Testis (tissue), 3 donors: ENCODE data around the gene IL32. TPM values are rescaled to one million over a fixed set of nuclear protein-coding genes. Genes with fewer than 3 reads are reported as not detected.

ENCODE experiments used
- DNase-seq: peaks from one replicate; pipeline ENCODE4 v3.0.0-alpha.2; 2019
- H3K27ac ChIP-seq, 2 donors: fragments of 200-600 bp; sonication (generic); one replicate each; pipeline ENCODE4 v1.5.1; 2019
- H3K27me3 ChIP-seq: fragments of 200-600 bp; sonication (generic); one replicate; pipeline ENCODE4 v1.5.1; 2019
- H3K36me3 ChIP-seq: fragments of 200-600 bp; sonication (generic); one replicate; pipeline ENCODE4 v1.5.1; 2017; ENCODE audit warnings: low read depth; ENCODE audit errors: missing control alignments
- H3K4me1 ChIP-seq: fragments of 200-600 bp; sonication (generic); one replicate; pipeline ENCODE4 v1.5.1; 2019
- H3K4me3 ChIP-seq, 2 donors: fragments of 200-600 bp; sonication (generic); one replicate each; pipeline ENCODE4 v1.5.1; 2017 to 2019
- H3K9me3 ChIP-seq: fragments of 200-600 bp; sonication (generic); one replicate; pipeline ENCODE4 v1.5.1; 2017
- CTCF ChIP-seq, 3 experiments: fragments of 450-650 bp in 2 of 3; fragments of 200-600 bp in 1 of 3; sonication (generic) in 1 of 3; IDR thresholded peaks; one replicate each; pipeline ENCODE4 v1.5.1; 2016 to 2019; ENCODE audit warnings: antibody characterized with exemption in 3 of 3, mild to moderate bottlenecking in 2 of 3, moderate library complexity in 1 of 3
- POLR2A ChIP-seq: fragments of 450-650 bp; IDR thresholded peaks from one replicate; pipeline ENCODE4 v1.6.1; 2017; ENCODE audit warnings: antibody characterized with exemption, mild to moderate bottlenecking, moderate library complexity
- WGBS, 2 donors: methylation state at CpG; one replicate each; pipeline ENCODE4 v1.1.5; 2018; 5-methylcytosine and 5-hydroxymethylcytosine counted together
- intact Hi-C: fragments of 100-400 bp; cut with DNase I; formaldehyde crosslinking; loops from one replicate; pipeline ENCODE4 v1.15.1; 2023; ENCODE audit warnings: low total_unique reads
- polyA plus RNA-seq: library from polyadenylated mRNA; stranded (reverse); fragments of 350-450 nt; fragmentation: Illumina TruSeq; extraction: RNeasy Lipid Tissue Mini Kit (QIAGEN cat#74804); gene quantifications from one replicate; pipeline ENCODE4 v1.2.3, GENCODE V29; 2014; ENCODE audit warnings: low read depth, low replicate concordance; ENCODE audit not compliant: insufficient read depth
- total RNA-seq, 2 donors: library from RNA; depleted of rRNA; stranded (reverse); fragments of >200 nt; gene quantifications; one replicate each; pipeline ENCODE4 v1.2.3, GENCODE V29; 2016

IL32 gene
- total and polyA plus RNA-seq, 3 donors from 2014 or later, result 27.1 to 62.2 (median 33.0) TPM

DNA sequence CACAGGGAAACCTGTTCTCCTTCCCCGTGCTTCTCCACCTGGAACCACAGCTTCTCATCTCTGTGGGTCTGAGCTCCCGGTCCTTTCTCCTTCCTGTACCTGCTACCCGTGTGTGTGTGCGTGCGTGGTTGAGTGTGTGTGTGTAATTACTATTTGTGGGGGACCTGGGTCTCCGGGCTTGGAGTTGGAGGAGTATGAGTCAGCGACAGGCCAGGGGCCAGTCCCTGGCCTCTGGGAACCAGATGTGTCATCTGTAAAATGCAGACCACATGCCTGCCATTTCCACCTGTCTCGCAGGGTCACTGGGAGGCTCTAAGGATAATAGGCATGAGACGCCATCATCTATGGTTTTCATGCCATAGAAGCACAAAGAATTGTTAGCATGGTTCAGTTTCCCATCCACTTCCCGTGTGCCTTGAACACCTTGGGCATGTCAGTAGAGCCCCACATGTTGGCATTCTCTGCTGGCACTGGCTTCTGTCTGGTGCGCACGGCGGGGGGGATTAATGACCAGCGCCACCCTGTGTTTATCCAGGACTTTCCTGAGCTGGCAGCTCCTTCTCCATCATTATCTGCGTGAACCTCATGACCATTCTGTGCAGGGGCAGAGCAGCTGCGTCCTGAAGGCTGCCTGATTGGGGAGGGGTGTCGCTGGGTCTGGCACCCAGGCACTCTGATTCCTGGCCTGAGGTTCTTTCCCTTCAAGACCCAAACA, 48.5 kb downstream of the IL32 start:
- no peak for DNase-seq
- Histone ChIP-seq H3K4me3 (peak overlapping the region in 1 of 2 donors; percentile 83), H3K27ac (no peak overlapping the region), H3K27me3 (no peaks in the 10 kb centered on the region), H3K36me3 (no peaks in the 10 kb centered on the region), H3K4me1 (peaks cover 17% of the 10 kb centered on the region), H3K9me3 (no peaks in the 10 kb centered on the region)
- WGBS, 2 donors, result 44 to 64% methylated on average over 12 to 17 of the region's 17 CpGs
- TF ChIP-seq POLR2A, result no peak
- TF ChIP-seq CTCF (IDR thresholded peaks at IDR 0.05), result no peak
- intact Hi-C loops, result no loop called here

- TF ChIP-seq POLR2A, result no peak
- no peak for TF ChIP-seq CTCF (IDR thresholded peaks at IDR 0.05)
- intact Hi-C loops, result no loop called here
- Histone ChIP-seq H3K36me3 (no peaks in the 10 kb centered on the region), H3K27me3 (no peaks in the 10 kb centered on the region), H3K9me3 (no peaks in the 10 kb centered on the region), H3K4me3 (no peak overlapping the region), H3K27ac (no peak overlapping the region), H3K4me1 (peaks cover 17% of the 10 kb centered on the region)
- WGBS, 2 donors, result 88 to 93% methylated on average over 12 of the region's 12 CpGs
- DNase-seq, result no peak
Measured at GRCh38 chr16:3115003-3115402, 49.6 kb downstream of the IL32 start.

- whole genome bisulfite sequencing, 2 donors, result 62 to 87% methylated on average over 4 to 14 of the region's 14 CpGs
- H3K27me3 ChIP-seq, result no peaks in the 10 kb centered on the region
- no peak overlapping the region for H3K4me3 ChIP-seq
- DNase-seq, result no peak
- H3K9me3 ChIP-seq, result no peaks in the 10 kb centered on the region
- no peaks in the 10 kb centered on the region for H3K36me3 ChIP-seq
- H3K27ac ChIP-seq, result no peak overlapping the region
- intact Hi-C loops, result no loop called here
- TF ChIP-seq CTCF (IDR thresholded peaks at IDR 0.05) (no peak), POLR2A (no peak)
- H3K4me1 ChIP-seq, result peaks cover 17% of the 10 kb centered on the region
Measured at GRCh38 chr16:3115561-3115960, 50.1 kb downstream of the IL32 start.

GRCh38 chr16:3118204-3118790, 52.9 kb downstream of the IL32 start:
- no peaks in the 10 kb centered on the region for H3K27me3 ChIP-seq
- no peak overlapping the region for H3K27ac ChIP-seq
- peaks cover 10% of the 10 kb centered on the region for H3K4me1 ChIP-seq
- H3K9me3 ChIP-seq, result no peaks in the 10 kb centered on the region
- no peak for DNase-seq
- no peaks in the 10 kb centered on the region for H3K36me3 ChIP-seq
- intact Hi-C loops, result no loop called here
- no peak overlapping the region for H3K4me3 ChIP-seq
- WGBS, 2 donors, result 69 to 76% methylated on average over 14 to 16 of the region's 16 CpGs
- no peak for TF ChIP-seq POLR2A
- no peak for TF ChIP-seq CTCF (IDR thresholded peaks at IDR 0.05)
